ENCODE measurements around the gene FRMPD1. TPM values are rescaled to one million over a fixed set of nuclear protein-coding genes. Genes with fewer than 3 reads are reported as not detected.

Gene FRMPD1
- total RNA-seq, 2 donors from 2014 or later, result 0.31 to 0.82 TPM

DNA sequence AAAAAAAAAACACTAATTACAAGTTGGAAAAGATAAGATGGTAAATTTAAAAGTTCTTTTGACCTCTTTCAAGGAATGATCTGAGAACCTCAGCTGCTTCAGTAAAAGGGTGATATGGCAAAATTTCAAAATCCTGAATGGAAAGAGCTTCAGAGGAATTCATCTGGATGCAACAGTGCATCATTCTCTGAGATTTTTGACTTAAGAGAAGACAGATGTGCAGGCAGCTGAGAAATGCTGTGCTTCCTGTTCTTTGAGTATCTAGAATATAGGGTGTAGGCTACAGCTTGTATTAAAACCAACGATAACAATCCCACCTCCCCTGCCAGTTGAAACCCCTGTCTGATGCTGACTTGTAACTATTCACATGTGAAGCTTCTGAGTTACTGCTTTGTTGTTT, 6.2 kb downstream of the FRMPD1 start:
- Histone ChIP-seq H3K4me3 (no peak overlapping the region), H3K9me3 (no peaks in the 10 kb centered on the region), H3K36me3 (no peaks in the 10 kb centered on the region), H3K27ac (no peak overlapping the region), H3K4me1 (no peaks in the 10 kb centered on the region), H3K27me3 (no peaks in the 10 kb centered on the region)
- DNase-seq (ENCODE audit: low spot score), result no peak
- no peak for TF ChIP-seq CTCF (IDR thresholded peaks at IDR 0.05)

- TF ChIP-seq CTCF (IDR thresholded peaks at IDR 0.05), result no peak
- no peaks in the 10 kb centered on the region for H3K4me1 ChIP-seq
- no peaks in the 10 kb centered on the region for H3K27me3 ChIP-seq
- H3K27ac ChIP-seq, result no peak overlapping the region
- H3K4me3 ChIP-seq, result no peak overlapping the region
- H3K9me3 ChIP-seq, result no peaks in the 10 kb centered on the region
- no peak for DNase-seq (ENCODE audit: low spot score)
- no peaks in the 10 kb centered on the region for H3K36me3 ChIP-seq
These were observed 9.9 kb downstream of the FRMPD1 start for GRCh38 chr9:37660691-37661090.

DNA sequence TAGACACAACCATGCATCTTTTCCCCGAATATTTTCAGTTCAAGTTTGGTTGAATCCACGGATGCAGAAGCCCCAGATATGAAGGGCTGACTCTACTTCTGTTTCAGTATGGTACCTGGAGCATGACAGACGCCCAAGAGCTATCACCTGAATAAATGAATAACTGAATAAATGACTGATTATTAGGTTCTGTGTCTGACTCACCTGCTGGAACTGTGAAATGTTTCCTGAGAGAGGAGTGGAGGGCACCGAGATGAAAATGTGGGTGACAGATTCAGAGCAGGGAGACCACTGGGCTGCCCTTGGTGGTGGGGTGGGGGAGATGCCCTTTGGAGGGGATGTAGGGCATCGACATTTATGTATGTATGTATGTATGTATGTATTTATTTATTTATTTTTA, 13.2 kb downstream of the FRMPD1 start:
- Histone ChIP-seq H3K4me3 (no peak overlapping the region), H3K4me1 (no peaks in the 10 kb centered on the region), H3K9me3 (no peaks in the 10 kb centered on the region), H3K27me3 (no peaks in the 10 kb centered on the region), H3K36me3 (no peaks in the 10 kb centered on the region), H3K27ac (no peak overlapping the region)
- no peak for TF ChIP-seq CTCF (IDR thresholded peaks at IDR 0.05)
- no peak for DNase-seq (ENCODE audit: low spot score)

GRCh38 chr9:37667706-37668105, 17.0 kb downstream of the FRMPD1 start:
- no peaks in the 10 kb centered on the region for H3K9me3 ChIP-seq
- H3K4me1 ChIP-seq, result no peaks in the 10 kb centered on the region
- DNase-seq (ENCODE audit: low spot score), result no peak
- no peaks in the 10 kb centered on the region for H3K36me3 ChIP-seq
- H3K27me3 ChIP-seq, result no peaks in the 10 kb centered on the region
- no peak overlapping the region for H3K4me3 ChIP-seq
- no peak for TF ChIP-seq CTCF (IDR thresholded peaks at IDR 0.05)
- no peak overlapping the region for H3K27ac ChIP-seq

- Histone ChIP-seq H3K9me3 (no peaks in the 10 kb centered on the region), H3K36me3 (no peaks in the 10 kb centered on the region), H3K4me1 (no peaks in the 10 kb centered on the region), H3K27me3 (no peaks in the 10 kb centered on the region), H3K4me3 (no peak overlapping the region), H3K27ac (peak overlapping the region in 1 of 2 donors; percentile 18)
- no peak for DNase-seq (ENCODE audit: low spot score)
- peak in 1 of 2 donors; percentile 16 for TF ChIP-seq CTCF (IDR thresholded peaks at IDR 0.05)
These were observed 17.4 kb downstream of the FRMPD1 start for GRCh38 chr9:37668116-37668601.

DNA sequence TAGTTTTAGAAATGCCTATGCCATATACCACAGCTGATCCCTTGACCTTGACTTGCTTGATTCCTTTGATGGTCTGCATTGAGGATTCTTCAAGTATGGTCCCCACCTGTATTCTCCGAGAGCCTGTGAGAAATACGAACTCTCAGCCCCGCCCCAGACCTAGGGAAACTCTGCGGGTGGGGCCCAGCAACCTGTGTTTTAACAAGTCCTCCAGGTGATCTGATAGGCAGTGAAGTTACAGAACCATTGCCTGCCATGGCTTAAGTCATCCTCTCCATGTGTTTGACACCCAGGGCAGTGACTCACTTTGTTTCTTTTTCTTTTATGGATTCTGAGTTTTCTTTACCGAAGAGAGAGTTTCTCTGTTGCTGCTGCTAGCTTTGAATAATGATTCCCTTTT, 18.5 kb downstream of the FRMPD1 start:
- no peak for TF ChIP-seq CTCF (IDR thresholded peaks at IDR 0.05)
- Histone ChIP-seq H3K36me3 (no peaks in the 10 kb centered on the region), H3K27ac (no peak overlapping the region), H3K9me3 (no peaks in the 10 kb centered on the region), H3K27me3 (no peaks in the 10 kb centered on the region), H3K4me1 (no peaks in the 10 kb centered on the region), H3K4me3 (no peak overlapping the region)
- DNase-seq (ENCODE audit: low spot score), result no peak
